Measurements from ENCODE around the gene SAPCD1.
"Not testable (repeated sequence)": the region's sequence is repeated elsewhere in the genome, so short reads cannot be mapped to it uniquely, and the experiment has no call there.

Gene SAPCD1

GRCh38 chr6:31805939-31806469 is 43.5 kb downstream of the SAPCD1 start:
- no peak for DNase-seq

- peak; percentile 96 for DNase-seq
Measured at GRCh38 chr6:31806470-31807272, 44.2 kb downstream of the SAPCD1 start, which contains the start of gene LSM2. Gene LSM2, minus strand, starts transcription at chr6:31806966. Its CDS starts 209 bp downstream, at chr6:31806757.

GRCh38 chr6:31808599-31808998 is 46.1 kb downstream of the SAPCD1 start:
- DNase-seq, result not testable (repeated sequence)

GRCh38 chr6:31811645-31812044 is 49.2 kb downstream of the SAPCD1 start:
- no peak for DNase-seq

- DNase-seq, result no peak
Measured at GRCh38 chr6:31813465-31813849, 51.0 kb downstream of the SAPCD1 start.

Data from activated gamma-delta T cell (primary cell).